ENCODE data around the gene PRDM15.

Gene PRDM15

DNA sequence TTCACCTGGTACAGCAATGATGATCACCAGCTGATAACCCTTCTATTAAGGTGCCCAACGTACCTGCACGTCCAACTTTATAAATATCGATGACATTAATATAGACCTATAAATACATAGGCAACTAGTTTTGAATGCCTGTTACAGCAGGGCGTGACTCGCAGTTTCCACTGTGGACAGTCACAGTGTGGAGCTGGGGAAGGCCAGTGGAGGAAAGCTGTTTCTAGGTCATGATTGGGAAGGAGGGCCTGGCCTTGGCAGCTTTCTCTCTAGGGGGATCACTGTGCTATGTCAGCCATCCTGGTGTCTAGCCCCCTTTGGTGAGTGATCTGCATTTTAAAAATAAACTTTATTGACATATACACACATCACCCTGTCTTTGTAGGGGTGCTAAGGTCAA lies 4.4 kb upstream of the PRDM15 start:
- no peak for DNase-seq

GRCh38 chr21:41881051-41881450 lies 1.9 kb upstream of the PRDM15 start:
- no peak for DNase-seq

DNA sequence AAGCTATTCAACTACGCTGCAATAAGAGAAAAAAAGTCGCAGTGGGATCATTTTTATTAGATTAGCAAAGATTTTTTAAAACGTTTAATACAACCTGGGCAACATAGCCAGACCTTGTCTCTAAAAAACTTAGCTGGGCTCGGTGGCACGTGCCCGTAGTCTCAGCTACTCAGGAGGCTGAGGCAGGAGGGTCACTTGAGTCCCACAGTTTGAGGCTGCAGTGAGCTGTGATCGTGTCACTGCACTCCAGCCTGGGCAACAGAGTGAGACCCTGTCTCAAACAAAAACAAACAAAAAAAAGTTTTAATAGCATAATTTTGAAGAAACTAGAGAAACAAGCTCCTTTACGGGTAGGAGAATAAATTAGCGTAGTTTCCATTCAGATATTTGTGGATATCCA lies 1.0 kb upstream of the PRDM15 start:
- DNase-seq: no peak

DNA sequence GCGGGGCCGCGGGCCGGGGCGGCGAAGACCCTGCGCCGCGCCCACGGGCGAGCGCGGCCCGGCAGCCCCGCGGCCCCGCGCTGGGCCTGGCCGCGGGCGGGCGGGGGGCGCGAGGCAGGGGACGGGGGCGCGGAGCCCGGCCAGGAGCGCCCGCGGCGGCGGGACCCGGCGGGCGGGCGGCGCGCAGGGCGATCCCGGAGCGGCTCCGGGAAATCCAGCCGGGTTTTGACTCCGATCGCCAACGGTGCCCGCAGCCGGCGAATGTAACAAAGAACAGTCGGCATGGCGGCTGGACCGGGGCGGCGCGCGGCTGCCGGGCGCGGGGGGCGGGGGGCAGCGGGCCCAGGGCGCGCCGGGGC lies 334 bp downstream of the PRDM15 start:
- peak; percentile 72 for DNase-seq

DNA sequence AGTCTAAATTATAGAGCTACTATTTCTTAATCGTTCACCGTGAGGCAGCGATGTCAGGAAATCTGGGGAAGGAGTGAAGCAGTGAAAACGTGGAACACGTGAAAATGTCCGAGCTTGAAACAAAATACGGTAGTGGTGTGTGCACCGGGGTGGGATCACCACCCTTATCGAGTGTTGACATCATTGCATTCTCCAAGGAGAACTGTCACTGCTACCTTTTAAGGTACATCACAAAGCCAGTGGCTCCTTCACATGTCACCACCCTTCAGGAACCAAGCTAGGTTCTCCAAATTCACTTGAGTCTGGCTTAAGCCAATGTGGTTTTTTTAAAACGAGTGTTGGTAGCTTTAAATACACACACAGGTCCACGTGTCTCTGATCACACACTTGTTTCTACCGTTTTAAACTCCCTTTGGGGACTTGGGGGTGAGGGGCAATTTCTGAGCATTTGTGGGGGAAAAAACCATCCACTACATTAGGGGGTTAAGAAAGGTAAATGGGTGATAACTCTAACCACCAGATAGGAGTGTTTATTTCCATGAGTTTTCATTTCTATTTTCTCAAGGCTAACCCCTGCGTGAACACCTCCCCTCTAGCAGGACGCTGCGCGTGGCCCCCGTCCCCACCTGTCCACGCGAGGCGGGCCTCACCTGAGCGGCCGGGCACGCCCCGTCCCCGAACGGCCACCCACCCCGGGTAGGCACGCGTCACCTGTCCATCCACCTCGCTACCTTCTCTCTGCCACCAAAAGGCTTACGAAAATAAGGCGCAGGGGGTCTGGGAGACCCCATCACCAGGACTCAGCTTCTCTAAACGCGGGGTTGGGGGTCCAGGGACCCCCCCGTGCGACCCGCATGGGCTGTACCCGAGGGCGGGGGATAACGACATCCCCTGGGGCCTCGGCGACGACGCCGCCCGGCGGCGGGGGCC lies 978 bp downstream of the PRDM15 start:
- peak; percentile 17 for DNase-seq

DNA sequence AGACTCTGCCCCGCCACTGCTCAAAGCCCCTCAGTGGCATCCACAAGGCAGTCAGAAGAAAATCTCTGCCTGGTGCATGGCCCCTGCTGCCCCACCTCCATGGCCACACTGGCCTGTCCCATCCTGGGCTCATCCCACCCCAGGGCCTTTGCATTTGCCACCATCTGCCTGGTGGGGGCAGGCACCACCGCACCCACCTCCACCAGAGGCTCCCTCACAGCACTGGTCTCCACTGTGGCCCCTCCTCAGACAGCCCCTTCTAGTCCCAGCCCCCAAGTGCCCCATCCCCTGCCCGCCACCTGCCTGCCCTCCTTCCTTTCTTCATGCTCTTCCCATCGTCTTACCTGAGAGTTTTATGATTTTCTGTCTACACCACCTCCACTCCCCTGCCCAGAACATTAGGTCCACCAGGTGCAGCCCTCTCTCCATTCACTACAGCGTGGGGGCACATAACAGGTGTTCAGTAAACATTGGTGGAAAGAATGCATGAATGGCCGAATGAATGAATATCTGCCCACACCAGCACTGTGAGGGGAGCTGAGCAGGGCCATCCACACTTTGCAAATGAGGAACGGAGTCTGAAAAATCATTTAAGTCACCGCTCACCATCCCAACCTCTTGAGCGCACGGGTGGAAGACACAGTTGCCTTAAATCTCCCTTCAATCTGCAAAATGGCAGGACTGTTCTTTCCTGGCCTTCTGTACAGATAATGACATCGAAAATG lies 2.1 kb downstream of the PRDM15 start:
- DNase-seq: no peak

DNA sequence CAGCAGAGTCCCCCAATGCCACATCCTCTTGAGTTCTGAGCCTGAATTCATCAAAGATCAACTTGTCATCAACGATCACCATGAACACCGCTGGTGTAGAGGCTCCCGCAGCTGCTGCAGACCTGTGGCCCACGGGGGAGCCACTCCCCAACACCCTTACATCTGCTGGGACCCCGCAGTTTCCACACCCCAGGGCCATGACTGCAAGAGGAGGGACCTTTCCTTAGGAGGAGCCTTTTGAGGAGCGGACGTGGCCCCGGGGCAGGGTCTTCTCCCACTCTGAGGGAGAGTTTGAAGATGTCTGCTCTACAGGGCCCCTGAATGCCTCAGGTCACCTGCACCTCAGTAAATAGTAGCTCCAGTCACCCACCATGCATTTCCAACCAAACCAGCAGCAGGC lies 2.7 kb downstream of the PRDM15 start:
- DNase-seq: no peak

- DNase-seq: no peak
Observed at GRCh38 chr21:41875086-41875485, 4.1 kb downstream of the PRDM15 start.

DNA sequence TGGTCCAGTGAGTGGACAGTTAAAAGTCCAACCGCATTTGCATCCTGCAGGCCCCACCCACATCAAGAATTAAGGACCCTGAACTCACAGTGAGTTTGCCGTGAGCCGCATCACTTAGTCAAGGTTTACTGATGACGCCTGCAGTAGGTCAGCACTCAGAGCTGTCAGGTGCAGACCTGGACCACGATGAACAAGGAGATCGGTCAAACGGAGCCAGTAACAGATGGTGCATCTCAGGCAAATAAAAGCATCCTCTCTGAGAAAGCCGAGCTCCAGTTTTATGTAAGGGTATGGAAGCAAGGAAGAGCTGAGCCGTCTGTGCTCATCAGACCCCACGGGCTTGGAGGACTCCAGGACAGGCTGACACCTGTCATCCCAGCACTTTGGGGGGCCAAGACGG lies 4.5 kb downstream of the PRDM15 start:
- DNase-seq: no peak

GRCh38 chr21:41873426-41873825 lies 5.7 kb downstream of the PRDM15 start:
- DNase-seq: no peak

DNA sequence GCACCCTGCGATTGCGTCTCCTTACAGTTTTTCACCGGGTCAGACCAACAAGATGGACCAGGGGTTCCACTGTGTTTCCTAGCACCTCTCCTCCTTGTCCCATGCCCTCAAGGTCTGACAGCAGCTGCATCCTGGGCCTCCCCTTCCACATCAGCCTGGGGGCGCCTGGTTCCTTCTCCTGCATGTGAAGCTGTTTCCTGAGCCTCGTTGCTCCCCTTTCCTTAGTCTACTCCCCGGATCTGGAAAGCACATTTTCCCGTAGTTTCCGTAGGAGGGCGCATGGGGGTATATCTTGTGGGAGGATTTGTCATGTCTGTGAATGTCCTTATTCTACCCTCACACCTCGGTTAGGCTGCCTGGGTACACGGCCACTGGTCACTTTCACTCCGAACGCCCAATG lies 6.1 kb downstream of the PRDM15 start:
- no peak for DNase-seq

GRCh38 chr21:41871293-41872030 lies 7.7 kb downstream of the PRDM15 start:
- DNase-seq: no peak

GRCh38 chr21:41869771-41870170 lies 9.4 kb downstream of the PRDM15 start:
- no peak for DNase-seq

GRCh38 chr21:41868062-41868710 lies 11.0 kb downstream of the PRDM15 start:
- no peak for DNase-seq

- no peak for DNase-seq
Observed at GRCh38 chr21:41867313-41867712, 11.8 kb downstream of the PRDM15 start.

DNA sequence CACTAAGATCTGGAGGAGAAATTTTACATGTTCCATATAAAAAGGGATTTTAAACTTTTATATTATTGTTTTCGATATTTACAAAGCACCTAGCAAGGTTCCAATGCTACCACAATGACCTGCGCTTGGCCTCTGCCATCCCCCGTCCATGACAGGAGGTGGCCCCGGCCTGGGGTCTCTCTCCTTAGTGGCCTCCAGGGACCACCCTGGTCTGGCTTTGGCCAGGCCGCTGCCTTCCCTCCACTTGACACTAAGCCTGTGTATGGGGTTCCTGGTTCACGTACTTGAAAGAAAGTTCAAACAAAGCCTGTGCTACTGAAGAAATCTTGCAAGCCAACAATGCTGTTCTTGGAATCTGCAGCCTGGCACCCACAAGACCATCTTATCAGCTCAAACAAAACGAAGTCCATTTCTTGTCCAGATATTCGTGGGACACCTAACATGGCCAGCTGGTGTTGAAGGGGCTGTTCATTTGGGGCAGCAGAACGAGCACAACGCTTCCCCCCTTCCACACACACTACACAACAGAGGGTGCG lies 12.8 kb downstream of the PRDM15 start:
- no peak for DNase-seq

DNA sequence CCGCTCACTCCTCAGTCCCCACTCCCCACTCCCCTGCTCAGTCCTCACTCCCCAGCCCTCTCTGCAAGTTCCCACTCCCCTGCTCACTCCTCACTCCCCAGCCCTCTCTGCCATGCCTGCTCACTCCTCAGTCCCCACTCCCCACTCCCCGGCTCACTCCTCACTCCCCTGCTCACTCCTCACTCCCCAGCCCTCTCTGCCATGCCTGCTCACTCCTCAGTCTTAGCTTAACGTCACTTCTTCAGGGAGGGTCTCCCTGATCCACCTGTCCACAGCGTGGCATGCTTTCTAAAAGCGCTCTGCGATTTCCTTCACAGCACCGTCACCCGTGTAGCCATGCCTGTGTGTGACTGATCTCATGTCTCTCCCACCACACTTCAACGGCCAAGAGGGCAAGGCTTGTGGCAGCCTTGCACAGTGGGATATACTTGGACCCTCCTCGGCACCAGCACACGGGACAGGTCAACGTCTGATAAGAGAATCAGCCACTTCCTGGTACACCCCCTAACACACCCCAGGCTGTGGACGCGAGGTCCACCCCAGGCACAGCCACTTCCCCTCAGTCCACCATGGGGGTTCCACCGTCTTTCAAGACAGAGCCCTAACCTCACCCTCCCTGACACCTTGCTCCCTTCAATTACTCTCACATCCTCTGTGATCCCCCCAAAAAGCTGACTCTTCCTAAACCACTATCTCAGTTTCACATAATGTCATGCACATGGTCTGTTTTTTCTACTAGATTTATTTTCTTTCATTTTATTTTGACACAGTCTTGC lies 14.0 kb downstream of the PRDM15 start:
- DNase-seq: no peak

DNA sequence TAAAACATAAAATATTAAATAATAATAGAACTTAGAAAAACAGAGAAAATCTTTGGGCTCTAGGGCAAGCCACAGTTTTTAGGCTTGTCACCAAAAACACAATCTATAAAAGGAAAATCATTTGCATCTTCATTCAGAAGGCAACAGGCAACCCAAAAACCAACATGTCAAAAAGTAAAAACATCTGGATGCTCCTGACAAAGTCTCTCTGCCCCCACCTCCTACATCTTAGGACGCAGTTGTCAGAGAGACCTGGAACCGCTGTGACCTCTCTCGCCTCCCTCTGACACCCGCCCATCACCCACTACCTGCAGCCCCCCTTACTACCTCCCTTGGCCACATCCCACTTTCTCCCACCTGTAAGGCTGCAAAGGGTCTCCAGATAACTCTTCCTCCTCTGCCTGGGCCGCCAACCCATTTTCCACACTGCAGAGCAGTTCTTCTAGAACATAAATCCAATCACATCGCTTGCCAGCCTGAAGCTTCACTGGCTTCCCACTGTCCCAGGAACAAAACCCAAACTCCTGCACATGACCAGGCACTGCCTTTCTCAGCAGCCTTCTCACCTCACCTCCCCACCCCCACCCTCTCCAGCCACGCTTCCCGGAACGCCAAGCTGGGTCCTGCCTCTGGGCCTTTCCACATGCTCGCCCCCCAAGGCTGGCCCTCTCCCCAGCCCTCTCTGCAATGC lies 14.7 kb downstream of the PRDM15 start:
- DNase-seq: no peak

GRCh38 chr21:41863439-41863740 lies 15.8 kb downstream of the PRDM15 start:
- DNase-seq: no peak

GRCh38 chr21:41861987-41862386 lies 17.2 kb downstream of the PRDM15 start:
- DNase-seq: no peak

DNA sequence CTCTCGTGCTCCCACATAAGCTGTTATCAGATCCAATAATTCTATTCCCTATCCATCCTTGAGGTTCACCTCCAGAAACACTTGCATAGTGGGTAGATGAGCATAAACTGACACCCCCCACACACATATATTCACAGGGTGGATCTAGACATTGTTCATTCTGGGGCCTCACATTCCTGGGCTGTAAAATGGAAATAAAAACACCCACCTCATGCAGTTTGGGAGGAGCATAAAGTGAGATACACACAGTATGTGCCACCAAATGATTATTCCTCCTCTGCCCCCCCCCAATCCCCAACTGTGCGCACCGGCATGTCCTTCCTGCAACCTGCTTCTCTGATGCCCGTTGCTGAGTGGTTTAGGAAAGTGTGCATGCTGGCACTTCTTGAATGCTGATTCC lies 17.9 kb downstream of the PRDM15 start:
- DNase-seq: no peak
